Fibroblast of mammary gland (primary cell): ENCODE measurements around the gene ADAMTS19.

Experiments used
- DNase-seq: peaks from one replicate; pipeline ENCODE4 v3.0.0-alpha.2; 2010; ENCODE audit warnings: low read depth
- H3K4me3 ChIP-seq: 2 replicates; pipeline ENCODE4 v1.5.1; 2011; ENCODE audit warnings: low read depth, mild to moderate bottlenecking, low read length, moderate library complexity; ENCODE audit not compliant: control insufficient read depth
- CTCF ChIP-seq: conservative IDR thresholded peaks from 2 replicates; pipeline ENCODE4 v1.5.1; 2011; ENCODE audit warnings: low read depth, low read length, inconsistent platforms; ENCODE audit not compliant: control insufficient read depth, insufficient read depth

The ADAMTS19 gene

GRCh38 chr5:129653442-129653841 is 193.3 kb downstream of the ADAMTS19 start:
- no peak overlapping the region for H3K4me3 ChIP-seq
- TF ChIP-seq CTCF, result no peak
- DNase-seq, result no peak

DNA sequence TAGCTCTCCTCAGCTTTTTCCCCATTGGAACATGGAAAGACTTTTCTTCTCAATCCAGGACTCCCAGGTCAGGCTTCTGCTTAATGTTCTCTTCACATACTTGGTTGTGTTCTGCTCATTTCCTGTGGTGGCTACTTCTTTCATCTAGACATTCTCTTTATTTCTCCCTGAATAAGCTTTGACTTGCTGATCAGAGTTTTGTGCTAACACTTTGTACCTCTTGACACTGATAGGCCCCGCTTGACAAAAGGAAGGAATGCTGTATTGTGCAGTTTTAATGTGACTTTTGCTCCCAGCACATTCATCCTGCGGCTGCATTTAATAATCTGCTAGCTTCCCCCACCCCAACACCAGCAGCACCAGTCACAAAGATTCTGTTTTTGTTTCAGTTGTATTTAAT is 196.9 kb downstream of the ADAMTS19 start:
- no peak for DNase-seq
- H3K4me3 ChIP-seq, result no peak overlapping the region
- TF ChIP-seq CTCF, result no peak

- no peak for TF ChIP-seq CTCF
- H3K4me3 ChIP-seq, result no peak overlapping the region
- DNase-seq, result no peak
Measured at GRCh38 chr5:129658801-129659200, 198.7 kb downstream of the ADAMTS19 start.

GRCh38 chr5:129661366-129662035 is 201.4 kb downstream of the ADAMTS19 start:
- no peak for DNase-seq
- no peak for TF ChIP-seq CTCF
- no peak overlapping the region for H3K4me3 ChIP-seq

GRCh38 chr5:129664336-129664937 is 204.3 kb downstream of the ADAMTS19 start:
- DNase-seq, result peak; percentile 65
- peak; percentile 88 for TF ChIP-seq CTCF
- H3K4me3 ChIP-seq, result no peak overlapping the region

GRCh38 chr5:129670957-129671500 is 210.9 kb downstream of the ADAMTS19 start:
- peak; percentile 86 for DNase-seq
- no peak for TF ChIP-seq CTCF
- H3K4me3 ChIP-seq, result no peak overlapping the region
